Thymus (tissue), 11 donors: ENCODE data around the gene AFF3. TPM values are rescaled to one million over a fixed set of nuclear protein-coding genes. Genes with fewer than 3 reads are reported as not detected.
"Not testable (repeated sequence)": the region's sequence is repeated elsewhere in the genome, so short reads cannot be mapped to it uniquely, and the experiment has no call there.

ENCODE experiments used
- DNase-seq, 9 donors: peaks; one replicate each; pipeline ENCODE4 v3.0.0-alpha.2; 2013; ENCODE audit warnings: low spot score in 9 of 9, low read depth in 6 of 9, missing footprints in 1 of 9
- H3K27ac ChIP-seq, 2 donors: one replicate each; pipeline ENCODE4 v1.5.1; 2013; ENCODE audit warnings: control low read depth in 1 of 2, low read depth in 1 of 2, low read length in 1 of 2, mild to moderate bottlenecking in 1 of 2, moderate library complexity in 1 of 2
- H3K27me3 ChIP-seq, 2 donors: one replicate each; pipeline ENCODE4 v1.5.1; 2013; ENCODE audit warnings: low read length in 1 of 2; ENCODE audit not compliant: control insufficient read depth in 2 of 2, insufficient read depth in 1 of 2
- H3K36me3 ChIP-seq, 2 donors: one replicate each; pipeline ENCODE4 v1.5.1; 2013; ENCODE audit warnings: low read length in 1 of 2, mild to moderate bottlenecking in 1 of 2, moderate library complexity in 1 of 2; ENCODE audit not compliant: control insufficient read depth in 2 of 2, insufficient read depth in 2 of 2
- H3K4me1 ChIP-seq, 2 donors: one replicate each; pipeline ENCODE4 v1.5.1; 2013; ENCODE audit warnings: low read length in 2 of 2; ENCODE audit not compliant: control insufficient read depth in 2 of 2, insufficient read depth in 2 of 2
- H3K4me3 ChIP-seq, 2 donors: one replicate each; pipeline ENCODE4 v1.5.1; 2013; ENCODE audit warnings: low read length in 2 of 2, control low read depth in 1 of 2, mild to moderate bottlenecking in 1 of 2
- H3K9me3 ChIP-seq, 2 donors: one replicate each; pipeline ENCODE4 v1.5.1; 2013; ENCODE audit warnings: low read length in 1 of 2, mild to moderate bottlenecking in 1 of 2; ENCODE audit not compliant: control insufficient read depth in 2 of 2, insufficient read depth in 1 of 2
- WGBS: extraction: QIAGEN DNeasy Blood & Tissue Kit; methylation state at CpG from one replicate; pipeline ENCODE4 v1.1.7; 2013; 5-methylcytosine and 5-hydroxymethylcytosine counted together
- polyA plus RNA-seq: library from polyadenylated mRNA; stranded (reverse); fragments of 200-250 nt; gene quantifications from one replicate; pipeline ENCODE4 v1.2.3, GENCODE V29; 2013
- total RNA-seq: library from RNA; stranded (reverse); fragments of 120-200 nt; gene quantifications from one replicate; pipeline ENCODE4 v1.2.4, GENCODE V29; 2013
- donor health status: healthy.

AFF3 gene
- total and polyA plus RNA-seq, 2 donors = 5.3 to 9.7 TPM

DNA sequence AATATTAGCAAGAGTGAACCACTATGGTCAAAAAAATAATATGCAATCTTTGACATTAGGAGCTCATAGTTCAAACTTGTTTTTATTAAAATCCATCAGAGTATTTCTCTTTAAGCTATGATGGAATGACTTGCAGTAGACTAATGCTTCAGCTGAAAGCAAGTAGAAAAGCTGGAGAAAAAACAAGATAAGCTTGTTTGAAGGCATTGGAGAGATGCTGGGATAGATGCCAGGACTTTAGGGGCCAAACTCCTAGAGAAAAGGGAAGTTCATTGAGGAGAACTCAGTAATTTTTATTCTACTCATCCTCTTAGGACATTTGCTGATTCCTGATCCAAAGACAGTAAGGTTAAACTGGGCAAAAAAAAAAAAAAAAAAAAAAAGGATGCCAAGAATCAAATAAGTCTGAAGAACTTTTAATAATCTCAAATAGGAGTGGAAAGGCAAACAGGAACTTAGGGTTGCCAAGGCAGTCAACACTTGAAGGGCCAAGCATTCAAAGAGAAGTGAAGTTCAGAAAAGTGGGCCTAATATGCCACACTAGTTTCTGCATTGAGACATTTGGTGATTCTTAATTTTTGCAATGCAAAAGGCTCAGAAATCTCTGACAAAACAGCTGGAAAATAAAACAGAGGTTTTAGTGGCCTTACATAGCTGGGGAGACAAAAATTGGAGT lies 19.7 kb upstream of the AFF3 start:
- Histone ChIP-seq H3K4me3 (no peak overlapping the region), H3K36me3 (no peaks in the 10 kb centered on the region), H3K9me3 (peaks cover 0 to 10% of the 10 kb centered on the region in 2 donors), H3K4me1 (no peaks in the 10 kb centered on the region), H3K27ac (no peak overlapping the region), H3K27me3 (no peaks in the 10 kb centered on the region)
- no peak for DNase-seq

DNA sequence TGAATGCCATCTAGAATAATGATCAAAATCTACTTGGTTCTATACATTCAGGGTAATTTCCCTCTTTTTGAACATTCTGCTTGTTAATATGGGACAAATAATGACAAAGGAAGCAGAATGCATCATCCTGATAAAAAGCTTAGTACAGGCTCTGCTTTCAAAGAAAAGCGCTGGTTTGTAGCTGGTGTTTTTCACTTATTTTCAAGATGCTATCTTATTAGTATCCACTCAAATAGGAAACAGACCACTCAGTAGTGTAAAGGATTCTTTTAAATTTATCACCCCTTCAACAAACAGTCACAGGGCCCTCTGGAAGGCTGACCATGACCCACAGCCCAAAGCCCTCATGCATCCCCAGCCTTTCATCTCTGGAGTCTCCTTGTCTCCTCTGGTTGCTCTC lies 18.0 kb upstream of the AFF3 start:
- WGBS = 100% methylated on average over 1 of the region's 1 CpG
- no peaks in the 10 kb centered on the region for H3K4me1 ChIP-seq
- no peak overlapping the region for H3K27ac ChIP-seq

GRCh38 chr2:100151832-100152231 lies 9.4 kb upstream of the AFF3 start:
- not testable (repeated sequence) for H3K9me3 ChIP-seq, DNase-seq, H3K27ac ChIP-seq, H3K4me1 ChIP-seq, H3K27me3 ChIP-seq, H3K4me3 ChIP-seq, H3K36me3 ChIP-seq
- WGBS = 96% methylated on average over 4 of the region's 4 CpGs

More for the DNA sequence above, 18.0 kb upstream of the AFF3 start:
- no peak overlapping the region for H3K4me3 ChIP-seq
- DNase-seq = no peak
- H3K9me3 ChIP-seq = peaks cover 0 to 13% of the 10 kb centered on the region in 2 donors
- H3K27me3 ChIP-seq = no peaks in the 10 kb centered on the region
- H3K36me3 ChIP-seq = no peaks in the 10 kb centered on the region

- WGBS = 99% methylated on average over 3 of the region's 3 CpGs
- no peak overlapping the region for H3K4me3 ChIP-seq
- no peak overlapping the region for H3K27ac ChIP-seq
- no peaks in the 10 kb centered on the region for H3K36me3 ChIP-seq
- H3K27me3 ChIP-seq = no peaks in the 10 kb centered on the region
- no peaks in the 10 kb centered on the region for H3K9me3 ChIP-seq
- no peaks in the 10 kb centered on the region for H3K4me1 ChIP-seq
- no peak for DNase-seq
Measured at GRCh38 chr2:100151310-100151709, 8.9 kb upstream of the AFF3 start.

- DNase-seq = no peak
- Histone ChIP-seq H3K4me1 (peaks cover 0 to 3% of the 10 kb centered on the region in 2 donors), H3K36me3 (no peaks in the 10 kb centered on the region), H3K9me3 (peaks cover 0 to 3% of the 10 kb centered on the region in 2 donors), H3K4me3 (no peak overlapping the region), H3K27ac (no peak overlapping the region), H3K27me3 (no peaks in the 10 kb centered on the region)
- WGBS = 97% methylated on average over 4 of the region's 4 CpGs
Measured at GRCh38 chr2:100148883-100149282, 6.5 kb upstream of the AFF3 start.

DNA sequence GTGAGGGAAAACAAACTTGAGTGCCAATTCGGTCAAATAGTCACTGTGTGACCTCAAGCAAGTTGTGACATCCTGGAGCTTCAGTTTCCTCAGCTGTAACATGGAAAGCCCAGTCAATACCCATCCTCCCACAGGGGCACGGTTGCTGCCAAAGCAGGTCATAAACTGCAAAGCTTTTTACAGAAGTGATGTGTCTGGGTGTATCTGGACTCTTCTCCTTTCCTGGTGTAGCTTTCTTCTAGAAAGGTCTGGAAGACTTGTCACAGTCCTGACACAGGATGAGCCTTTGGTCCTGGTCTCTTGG lies 4.2 kb upstream of the AFF3 start:
- Histone ChIP-seq H3K9me3 (peaks cover 0 to 6% of the 10 kb centered on the region in 2 donors), H3K4me1 (peaks cover 6 to 21% of the 10 kb centered on the region in 2 donors), H3K27me3 (no peaks in the 10 kb centered on the region), H3K4me3 (no peak overlapping the region), H3K36me3 (no peaks in the 10 kb centered on the region), H3K27ac (no peak overlapping the region)
- DNase-seq = no peak
- 96% methylated on average over 2 of the region's 2 CpGs for WGBS

DNA sequence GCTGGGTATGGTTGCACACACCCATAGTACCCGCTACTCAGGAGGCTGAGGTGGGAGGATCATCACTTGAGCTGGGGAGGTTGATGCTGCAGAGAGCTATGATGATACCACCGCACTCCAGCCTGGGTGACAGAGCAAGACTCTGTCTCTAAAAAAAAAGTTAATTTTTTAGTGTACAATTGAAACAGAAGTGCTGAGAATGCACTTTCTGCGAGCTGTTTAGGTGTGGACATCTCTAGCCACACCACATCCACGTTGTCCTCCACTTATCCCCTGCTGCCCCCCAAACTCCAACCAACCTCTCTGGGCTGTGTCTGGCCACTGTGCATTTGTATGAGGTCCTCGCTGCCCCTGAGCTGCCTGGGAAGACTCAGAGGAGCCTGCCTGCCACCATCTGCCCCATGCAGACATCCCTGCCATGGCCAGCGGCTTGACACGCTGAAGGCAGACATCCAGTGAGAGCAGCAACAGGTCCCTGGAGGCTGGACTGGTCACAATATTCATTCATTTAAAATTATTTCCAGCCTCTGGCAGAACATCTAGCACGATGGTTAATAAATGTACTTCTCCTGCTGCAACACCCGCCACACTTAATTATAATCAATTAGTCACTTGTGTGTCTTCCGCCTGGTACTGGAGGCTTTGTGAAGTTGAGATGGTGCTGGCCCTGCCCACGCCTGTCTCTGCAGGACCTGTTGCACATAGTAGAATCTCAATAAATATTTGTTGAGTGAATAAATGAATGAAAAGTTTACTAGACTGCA lies 3.7 kb upstream of the AFF3 start:
- Histone ChIP-seq H3K9me3 (peaks cover 0 to 6% of the 10 kb centered on the region in 2 donors), H3K4me1 (peaks cover 6 to 21% of the 10 kb centered on the region in 2 donors), H3K27ac (no peak overlapping the region), H3K36me3 (no peaks in the 10 kb centered on the region), H3K4me3 (no peak overlapping the region), H3K27me3 (no peaks in the 10 kb centered on the region)
- no peak for DNase-seq
- 97% methylated on average over 11 of the region's 11 CpGs for WGBS

GRCh38 chr2:100143286-100143685 lies 896 bp upstream of the AFF3 start:
- Histone ChIP-seq H3K27me3 (no peaks in the 10 kb centered on the region), H3K4me3 (no peak overlapping the region), H3K36me3 (no peaks in the 10 kb centered on the region), H3K9me3 (peaks cover 0 to 6% of the 10 kb centered on the region in 2 donors), H3K4me1 (peaks cover 19 to 41% of the 10 kb centered on the region in 2 donors), H3K27ac (no peak overlapping the region)
- WGBS = 99% methylated on average over 6 of the region's 6 CpGs
- no peak for DNase-seq

DNA sequence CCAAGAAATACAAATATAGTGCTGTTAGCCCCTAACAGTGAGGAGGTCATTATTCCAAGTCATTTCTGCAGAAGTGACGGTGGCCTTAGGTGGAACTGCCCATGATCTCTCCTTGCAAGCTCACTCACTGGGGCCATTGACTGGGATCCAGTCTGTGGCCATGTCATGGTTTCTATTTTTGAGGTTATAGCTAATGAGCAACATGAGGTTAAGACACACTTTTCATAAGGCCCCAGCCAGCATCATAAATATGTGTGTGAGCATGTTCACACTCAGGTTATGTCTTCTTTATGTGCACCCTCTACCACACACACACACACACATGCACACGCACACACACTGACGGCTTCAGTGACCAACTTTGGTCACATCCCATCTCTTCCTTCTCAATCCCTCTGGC lies 484 bp downstream of the AFF3 start:
- peak in 2 of 9 donors; percentile 15 to 22 for DNase-seq
- peak overlapping the region; percentile 58 to 62 for H3K4me3 ChIP-seq
- H3K27ac ChIP-seq = peak overlapping the region; percentile 85 to 89
- H3K9me3 ChIP-seq = peaks cover 0 to 6% of the 10 kb centered on the region in 2 donors
- WGBS = 18% methylated on average over 3 of the region's 3 CpGs
- H3K36me3 ChIP-seq = no peaks in the 10 kb centered on the region
- H3K4me1 ChIP-seq = peaks cover 31 to 54% of the 10 kb centered on the region in 2 donors
- no peaks in the 10 kb centered on the region for H3K27me3 ChIP-seq
